ENCODE measurements around the gene PASK. TPM values are rescaled to one million over a fixed set of nuclear protein-coding genes. Genes with fewer than 3 reads are reported as not detected.

Gene PASK
- total and polyA plus RNA-seq, 9 of the 15 experiments (the other 6 are each of a cell fraction or from before 2014, with no cell fraction given) = 1.5 to 30.3 (median 9.9) TPM

DNA sequence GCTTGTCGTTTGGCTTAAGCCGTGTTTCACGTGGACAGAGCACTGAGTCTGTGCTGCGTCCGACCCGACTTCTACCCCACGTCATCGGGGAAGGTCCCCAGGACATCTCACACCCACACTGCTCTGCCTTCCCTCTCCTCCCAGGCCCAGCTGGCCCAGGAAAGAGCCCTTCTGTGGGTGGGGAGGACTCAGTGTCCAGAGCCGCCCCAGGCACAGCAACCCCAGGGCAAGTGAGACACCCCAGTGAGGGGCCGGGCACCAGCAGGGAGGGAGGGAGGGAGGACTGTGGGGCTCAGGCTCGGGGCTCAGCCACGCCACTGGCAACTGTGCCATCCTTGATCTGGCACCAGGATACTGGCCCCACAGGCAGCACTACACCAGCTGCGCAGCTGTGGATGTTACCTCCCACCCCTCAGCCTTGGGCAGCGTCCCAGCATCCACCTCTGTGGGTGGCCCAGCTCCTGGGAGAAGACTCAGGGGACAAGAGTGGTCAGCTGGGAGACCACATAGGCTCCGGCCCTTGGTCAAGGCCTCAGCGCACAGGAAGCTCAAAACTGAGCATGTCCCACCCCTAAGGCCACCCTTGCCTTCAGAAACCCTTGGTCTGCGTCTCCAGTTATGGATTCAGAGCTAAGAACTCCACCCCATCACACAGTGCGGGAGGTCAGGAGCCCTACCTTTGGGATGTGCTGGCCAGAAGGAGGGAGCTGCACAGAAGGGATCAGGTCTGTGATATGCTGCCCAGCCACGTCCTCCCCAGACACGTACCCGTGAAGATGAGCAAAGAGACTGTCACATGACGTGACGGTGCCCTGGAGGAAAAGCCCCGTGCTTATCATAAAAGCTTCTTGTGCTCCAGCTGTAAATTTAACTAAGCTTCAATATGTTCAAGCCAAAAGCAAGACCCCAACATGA, 11.7 kb downstream of the PASK start (continued):
- TF ChIP-seq NKRF (IDR thresholded peaks at IDR 0.05; ENCODE audit: borderline replicate concordance) (no peak), PPARD (CRISPR knock-in tag; IDR thresholded peaks at IDR 0.05) (no peak)
- TF ChIP-seq, protein P1, sequence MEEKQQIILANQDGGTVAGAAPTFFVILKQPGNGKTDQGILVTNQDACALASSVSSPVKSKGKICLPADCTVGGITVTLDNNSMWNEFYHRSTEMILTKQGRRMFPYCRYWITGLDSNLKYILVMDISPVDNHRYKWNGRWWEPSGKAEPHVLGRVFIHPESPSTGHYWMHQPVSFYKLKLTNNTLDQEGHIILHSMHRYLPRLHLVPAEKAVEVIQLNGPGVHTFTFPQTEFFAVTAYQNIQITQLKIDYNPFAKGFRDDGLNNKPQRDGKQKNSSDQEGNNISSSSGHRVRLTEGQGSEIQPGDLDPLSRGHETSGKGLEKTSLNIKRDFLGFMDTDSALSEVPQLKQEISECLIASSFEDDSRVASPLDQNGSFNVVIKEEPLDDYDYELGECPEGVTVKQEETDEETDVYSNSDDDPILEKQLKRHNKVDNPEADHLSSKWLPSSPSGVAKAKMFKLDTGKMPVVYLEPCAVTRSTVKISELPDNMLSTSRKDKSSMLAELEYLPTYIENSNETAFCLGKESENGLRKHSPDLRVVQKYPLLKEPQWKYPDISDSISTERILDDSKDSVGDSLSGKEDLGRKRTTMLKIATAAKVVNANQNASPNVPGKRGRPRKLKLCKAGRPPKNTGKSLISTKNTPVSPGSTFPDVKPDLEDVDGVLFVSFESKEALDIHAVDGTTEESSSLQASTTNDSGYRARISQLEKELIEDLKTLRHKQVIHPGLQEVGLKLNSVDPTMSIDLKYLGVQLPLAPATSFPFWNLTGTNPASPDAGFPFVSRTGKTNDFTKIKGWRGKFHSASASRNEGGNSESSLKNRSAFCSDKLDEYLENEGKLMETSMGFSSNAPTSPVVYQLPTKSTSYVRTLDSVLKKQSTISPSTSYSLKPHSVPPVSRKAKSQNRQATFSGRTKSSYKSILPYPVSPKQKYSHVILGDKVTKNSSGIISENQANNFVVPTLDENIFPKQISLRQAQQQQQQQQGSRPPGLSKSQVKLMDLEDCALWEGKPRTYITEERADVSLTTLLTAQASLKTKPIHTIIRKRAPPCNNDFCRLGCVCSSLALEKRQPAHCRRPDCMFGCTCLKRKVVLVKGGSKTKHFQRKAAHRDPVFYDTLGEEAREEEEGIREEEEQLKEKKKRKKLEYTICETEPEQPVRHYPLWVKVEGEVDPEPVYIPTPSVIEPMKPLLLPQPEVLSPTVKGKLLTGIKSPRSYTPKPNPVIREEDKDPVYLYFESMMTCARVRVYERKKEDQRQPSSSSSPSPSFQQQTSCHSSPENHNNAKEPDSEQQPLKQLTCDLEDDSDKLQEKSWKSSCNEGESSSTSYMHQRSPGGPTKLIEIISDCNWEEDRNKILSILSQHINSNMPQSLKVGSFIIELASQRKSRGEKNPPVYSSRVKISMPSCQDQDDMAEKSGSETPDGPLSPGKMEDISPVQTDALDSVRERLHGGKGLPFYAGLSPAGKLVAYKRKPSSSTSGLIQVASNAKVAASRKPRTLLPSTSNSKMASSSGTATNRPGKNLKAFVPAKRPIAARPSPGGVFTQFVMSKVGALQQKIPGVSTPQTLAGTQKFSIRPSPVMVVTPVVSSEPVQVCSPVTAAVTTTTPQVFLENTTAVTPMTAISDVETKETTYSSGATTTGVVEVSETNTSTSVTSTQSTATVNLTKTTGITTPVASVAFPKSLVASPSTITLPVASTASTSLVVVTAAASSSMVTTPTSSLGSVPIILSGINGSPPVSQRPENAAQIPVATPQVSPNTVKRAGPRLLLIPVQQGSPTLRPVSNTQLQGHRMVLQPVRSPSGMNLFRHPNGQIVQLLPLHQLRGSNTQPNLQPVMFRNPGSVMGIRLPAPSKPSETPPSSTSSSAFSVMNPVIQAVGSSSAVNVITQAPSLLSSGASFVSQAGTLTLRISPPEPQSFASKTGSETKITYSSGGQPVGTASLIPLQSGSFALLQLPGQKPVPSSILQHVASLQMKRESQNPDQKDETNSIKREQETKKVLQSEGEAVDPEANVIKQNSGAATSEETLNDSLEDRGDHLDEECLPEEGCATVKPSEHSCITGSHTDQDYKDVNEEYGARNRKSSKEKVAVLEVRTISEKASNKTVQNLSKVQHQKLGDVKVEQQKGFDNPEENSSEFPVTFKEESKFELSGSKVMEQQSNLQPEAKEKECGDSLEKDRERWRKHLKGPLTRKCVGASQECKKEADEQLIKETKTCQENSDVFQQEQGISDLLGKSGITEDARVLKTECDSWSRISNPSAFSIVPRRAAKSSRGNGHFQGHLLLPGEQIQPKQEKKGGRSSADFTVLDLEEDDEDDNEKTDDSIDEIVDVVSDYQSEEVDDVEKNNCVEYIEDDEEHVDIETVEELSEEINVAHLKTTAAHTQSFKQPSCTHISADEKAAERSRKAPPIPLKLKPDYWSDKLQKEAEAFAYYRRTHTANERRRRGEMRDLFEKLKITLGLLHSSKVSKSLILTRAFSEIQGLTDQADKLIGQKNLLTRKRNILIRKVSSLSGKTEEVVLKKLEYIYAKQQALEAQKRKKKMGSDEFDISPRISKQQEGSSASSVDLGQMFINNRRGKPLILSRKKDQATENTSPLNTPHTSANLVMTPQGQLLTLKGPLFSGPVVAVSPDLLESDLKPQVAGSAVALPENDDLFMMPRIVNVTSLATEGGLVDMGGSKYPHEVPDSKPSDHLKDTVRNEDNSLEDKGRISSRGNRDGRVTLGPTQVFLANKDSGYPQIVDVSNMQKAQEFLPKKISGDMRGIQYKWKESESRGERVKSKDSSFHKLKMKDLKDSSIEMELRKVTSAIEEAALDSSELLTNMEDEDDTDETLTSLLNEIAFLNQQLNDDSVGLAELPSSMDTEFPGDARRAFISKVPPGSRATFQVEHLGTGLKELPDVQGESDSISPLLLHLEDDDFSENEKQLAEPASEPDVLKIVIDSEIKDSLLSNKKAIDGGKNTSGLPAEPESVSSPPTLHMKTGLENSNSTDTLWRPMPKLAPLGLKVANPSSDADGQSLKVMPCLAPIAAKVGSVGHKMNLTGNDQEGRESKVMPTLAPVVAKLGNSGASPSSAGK (IDR thresholded peaks at IDR 0.05) = no peak
